Measurements from ENCODE around the gene SAMD3. TPM values are rescaled to one million over a fixed set of nuclear protein-coding genes. Genes with fewer than 3 reads are reported as not detected.
"Not testable (repeated sequence)": the region's sequence is repeated elsewhere in the genome, so short reads cannot be mapped to it uniquely, and the experiment has no call there.

The SAMD3 gene
- total RNA-seq, 1 experiment from 2014 or later: not detected

DNA sequence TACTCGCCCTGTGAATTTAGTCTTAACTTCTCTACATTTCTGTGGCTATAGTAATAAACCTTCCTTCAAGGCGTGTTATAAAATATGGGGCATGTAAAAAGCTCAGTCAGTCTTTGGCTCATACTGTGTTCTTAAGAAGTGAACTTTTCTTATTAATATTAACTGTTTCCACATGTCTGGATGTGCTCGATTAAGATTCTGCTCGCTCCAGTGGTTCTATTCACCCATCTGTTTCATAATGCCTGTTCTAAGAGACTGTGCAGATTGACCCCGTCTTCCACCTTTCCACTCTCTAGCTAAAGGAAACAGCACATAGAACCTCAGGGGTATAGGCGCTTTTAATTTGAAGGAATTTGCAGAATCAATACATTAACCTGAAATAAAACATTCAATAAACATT is 104.5 kb downstream of the SAMD3 start:
- in situ Hi-C loops (cut with HindIII; ENCODE audit: low pct_unique_long_range_greater_than_20kb, low sequenced_read_pairs): no loop called here
- no peak for DNase-seq (ENCODE audit: low read depth, low spot score)

DNA sequence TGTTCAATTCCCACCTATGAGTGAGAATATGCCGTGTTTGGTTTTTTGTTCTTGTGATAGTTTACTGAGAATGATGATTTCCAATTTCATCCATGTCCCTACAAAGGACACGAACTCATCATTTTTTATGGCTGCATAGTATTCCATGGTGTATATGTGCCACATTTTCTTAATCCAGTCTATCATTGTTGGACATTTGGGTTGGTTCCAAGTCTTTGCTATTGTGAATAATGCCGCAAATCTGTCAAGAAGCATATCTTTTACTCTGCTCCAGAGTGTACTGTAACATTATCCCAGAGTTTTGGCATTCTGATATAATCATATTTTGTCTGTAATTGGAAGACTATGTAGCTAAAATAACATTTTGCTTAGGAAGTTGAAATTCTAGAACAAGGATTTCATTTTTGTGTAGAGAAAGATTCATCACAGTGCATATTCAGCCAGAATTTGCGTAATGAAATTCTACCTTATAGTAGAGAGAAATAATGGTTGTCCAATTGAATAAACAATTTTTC is 105.5 kb downstream of the SAMD3 start:
- DNase-seq (ENCODE audit: low read depth, low spot score); in situ Hi-C loops (cut with HindIII; ENCODE audit: low pct_unique_long_range_greater_than_20kb, low sequenced_read_pairs): not testable (repeated sequence)

DNA sequence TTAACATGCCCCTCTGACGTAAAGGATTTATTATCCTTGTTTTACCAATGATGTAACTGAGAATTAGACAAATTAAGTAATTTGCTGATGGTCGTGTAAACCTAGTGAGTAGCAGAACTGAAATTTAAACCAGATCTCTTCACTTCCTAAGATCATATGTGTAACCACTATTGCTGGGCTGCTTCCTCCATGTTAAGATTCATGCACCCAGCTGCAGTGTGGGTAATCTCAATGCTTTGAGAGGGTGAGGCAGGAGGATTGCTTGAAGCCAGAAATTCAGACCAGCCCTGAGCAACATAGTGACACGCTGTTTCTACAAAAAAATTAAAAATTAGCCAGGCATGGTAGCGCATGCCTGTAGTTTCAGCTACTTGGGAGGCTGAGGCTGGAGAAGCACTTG is 106.5 kb downstream of the SAMD3 start:
- DNase-seq (ENCODE audit: low read depth, low spot score): no peak
- in situ Hi-C loops (cut with HindIII; ENCODE audit: low pct_unique_long_range_greater_than_20kb, low sequenced_read_pairs): no loop called here

DNA sequence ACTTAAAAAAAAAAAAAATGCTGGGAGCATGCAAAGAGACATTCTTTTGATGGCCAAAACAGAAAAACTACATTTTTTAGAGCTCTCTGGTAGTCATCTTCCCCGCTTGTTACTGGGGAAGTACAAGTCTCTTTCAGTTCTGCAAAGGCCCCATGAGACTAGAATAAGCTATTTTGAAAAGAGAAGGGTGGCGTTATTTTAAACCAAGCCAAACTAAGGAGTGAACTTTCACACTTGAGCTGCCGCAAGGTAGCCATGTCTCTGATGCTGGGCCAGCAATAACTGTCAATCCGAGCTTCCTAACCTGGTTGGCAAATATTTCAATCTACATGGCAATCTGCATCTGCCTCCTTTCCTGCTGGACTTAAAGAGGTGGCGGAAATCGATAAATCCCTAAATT is 107.7 kb downstream of the SAMD3 start:
- in situ Hi-C loops (cut with HindIII; ENCODE audit: low pct_unique_long_range_greater_than_20kb, low sequenced_read_pairs): no loop called here
- no peak for DNase-seq (ENCODE audit: low read depth, low spot score)

DNA sequence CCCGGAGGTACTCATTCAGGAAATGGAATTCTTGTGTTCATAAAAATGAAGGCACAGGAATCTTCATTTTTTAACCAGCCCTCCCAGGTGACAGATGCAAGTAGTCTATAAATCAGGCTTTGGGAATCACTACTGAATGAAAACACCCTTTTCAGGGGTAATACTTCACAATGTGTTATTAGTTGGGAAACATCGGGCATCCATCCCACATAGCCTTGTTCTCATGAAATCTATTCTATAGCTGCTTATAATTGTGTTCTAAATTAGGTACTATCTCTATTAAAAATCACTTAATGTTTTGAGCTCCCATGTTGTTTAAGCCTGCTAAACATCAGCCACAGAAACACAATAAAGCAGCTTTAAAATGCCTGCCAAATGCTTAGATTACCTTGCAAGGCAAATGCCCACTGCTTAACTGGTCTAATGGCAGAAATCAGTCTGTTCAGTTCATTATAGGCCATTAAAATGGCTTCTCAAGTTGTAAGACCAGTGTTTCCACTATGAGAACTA is 109.5 kb downstream of the SAMD3 start:
- DNase-seq (ENCODE audit: low read depth, low spot score): no peak
- in situ Hi-C loops (cut with HindIII; ENCODE audit: low pct_unique_long_range_greater_than_20kb, low sequenced_read_pairs): no loop called here

DNA sequence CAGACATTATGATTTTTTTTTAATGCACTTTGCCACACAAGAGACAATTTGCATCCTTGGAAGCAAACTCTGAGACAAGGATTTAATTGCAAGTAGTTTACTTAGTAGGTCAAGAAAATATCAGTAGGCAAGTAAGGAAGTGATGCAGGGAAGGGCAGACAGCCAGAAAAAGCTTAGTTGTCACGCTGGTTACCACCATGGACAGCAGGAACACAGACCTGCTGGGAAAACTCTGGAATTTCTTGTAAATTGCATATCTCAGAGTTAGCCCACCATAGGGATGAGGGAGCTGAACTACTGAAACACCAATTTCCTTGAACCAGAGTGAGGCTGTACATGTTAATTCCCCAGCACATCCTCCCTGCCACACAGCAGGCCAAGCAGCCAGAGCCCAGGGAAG is 111.7 kb downstream of the SAMD3 start:
- in situ Hi-C loops (cut with HindIII; ENCODE audit: low pct_unique_long_range_greater_than_20kb, low sequenced_read_pairs): no loop called here
- DNase-seq (ENCODE audit: low read depth, low spot score): no peak

DNA sequence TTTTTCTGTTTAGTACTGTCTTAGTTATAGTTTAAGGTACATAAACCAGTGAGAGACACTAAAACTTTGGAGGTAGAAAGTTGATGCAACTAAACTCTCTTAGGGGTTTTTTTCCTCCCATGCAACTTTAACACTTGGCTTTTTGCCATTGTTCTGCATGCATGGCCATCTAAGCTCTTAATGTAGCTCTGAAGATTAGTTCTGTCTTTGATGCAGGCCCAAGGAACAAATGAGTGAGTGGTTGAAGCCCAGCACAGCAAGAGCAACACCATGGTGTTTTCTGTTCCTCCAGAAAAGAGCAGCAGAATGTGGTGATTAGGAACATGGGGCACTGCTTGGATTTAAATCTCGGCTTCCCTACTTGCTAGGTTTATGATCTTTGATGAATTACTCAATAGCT is 115.0 kb downstream of the SAMD3 start:
- in situ Hi-C loops (cut with HindIII; ENCODE audit: low pct_unique_long_range_greater_than_20kb, low sequenced_read_pairs): no loop called here
- no peak for DNase-seq (ENCODE audit: low read depth, low spot score)

DNA sequence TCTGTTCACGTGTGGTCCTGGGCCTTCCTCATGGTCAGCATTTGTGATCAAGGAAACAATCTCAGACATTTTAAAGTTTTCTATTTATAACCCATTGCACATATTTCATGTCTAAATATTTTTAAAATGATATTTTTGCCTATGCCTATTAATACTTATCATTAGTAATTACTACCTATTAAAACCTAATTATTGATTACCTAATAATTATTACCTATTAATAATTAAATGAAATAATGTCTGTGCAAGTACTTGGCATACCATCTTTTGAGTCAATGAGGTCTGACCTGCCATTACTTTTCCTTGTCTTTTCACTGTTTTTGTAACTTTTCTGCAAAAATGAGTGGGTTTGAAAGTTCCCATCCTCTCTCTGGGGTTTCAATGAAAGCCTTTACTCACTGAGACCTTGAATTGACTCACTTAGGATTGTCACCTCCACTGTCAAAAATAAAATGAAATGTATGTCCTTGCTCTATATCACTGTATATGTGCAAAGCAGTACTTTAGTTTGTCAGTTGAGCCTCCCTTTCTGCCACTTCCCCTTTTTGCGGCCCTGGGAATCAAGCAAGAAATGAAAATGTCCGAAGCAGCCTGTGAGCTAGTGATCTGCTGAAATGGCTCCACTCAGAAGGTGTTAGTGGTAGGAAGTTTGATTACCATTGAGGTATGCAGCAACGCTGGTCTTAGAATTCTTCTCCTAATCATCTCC is 116.6 kb downstream of the SAMD3 start:
- in situ Hi-C loops (cut with HindIII; ENCODE audit: low pct_unique_long_range_greater_than_20kb, low sequenced_read_pairs): no loop called here
- DNase-seq (ENCODE audit: low read depth, low spot score): no peak

DNA sequence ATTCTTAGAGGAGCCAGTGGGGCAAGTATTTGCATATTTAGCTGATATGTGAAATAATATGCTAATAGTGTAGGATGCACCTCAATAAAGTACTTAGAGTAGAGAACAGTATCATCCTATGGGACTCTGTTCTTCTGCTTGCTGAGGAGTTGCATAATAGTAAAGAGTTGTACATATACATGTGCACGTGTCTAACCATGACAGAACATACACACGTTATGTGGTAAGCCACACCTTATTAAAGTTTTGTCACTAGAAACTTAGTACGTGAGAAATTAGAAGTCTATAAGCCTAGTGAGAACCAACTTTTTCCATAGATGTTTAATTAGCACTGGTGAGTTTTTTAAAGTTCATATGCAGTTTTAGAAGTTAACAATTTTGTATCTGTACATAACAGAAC is 123.6 kb downstream of the SAMD3 start:
- in situ Hi-C loops (cut with HindIII; ENCODE audit: low pct_unique_long_range_greater_than_20kb, low sequenced_read_pairs): no loop called here

DNA sequence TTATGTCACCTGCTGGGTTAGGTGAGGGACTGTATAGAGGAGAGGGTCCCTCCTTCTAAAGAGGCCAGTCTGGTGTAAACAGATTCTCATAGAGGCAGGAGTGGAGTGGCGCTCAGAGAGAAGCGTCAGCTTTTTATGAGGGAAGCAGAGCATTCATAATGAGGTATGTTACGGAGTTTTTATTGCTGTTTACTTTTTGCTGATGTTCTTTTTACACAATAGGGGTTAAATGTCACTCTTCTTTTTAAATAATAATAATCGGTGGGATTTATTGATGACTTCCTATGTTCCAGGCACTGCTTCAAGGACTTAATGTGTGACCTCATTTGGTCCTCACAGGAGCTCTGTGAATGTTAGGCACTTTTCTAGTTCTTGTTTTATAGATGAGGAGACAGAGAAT is 124.4 kb downstream of the SAMD3 start:
- in situ Hi-C loops (cut with HindIII; ENCODE audit: low pct_unique_long_range_greater_than_20kb, low sequenced_read_pairs): no loop called here
- no peak for DNase-seq (ENCODE audit: low read depth, low spot score)

More for the DNA sequence above, 123.6 kb downstream of the SAMD3 start:
- no peak for DNase-seq (ENCODE audit: low read depth, low spot score)

Other genes with a start within 250 kb of the SAMD3 start
- gene L3MBTL3, start 204.4 kb downstream of the SAMD3 start, total RNA-seq (2014; rRNA removed; shearing (Covaris generic)): 4.9 and 6.8 TPM in 2 replicates
- 0.16 and 0.21 TPM in 2 replicates for gene TMEM200A, start 143.1 kb upstream of the SAMD3 start, total RNA-seq (2014; rRNA removed; shearing (Covaris generic))